Cerebellar nuclear complex (tissue), 1 donor: ENCODE results near the gene MARCHF2.

Experiments used
- DNase-seq, 2 experiments: peaks; one replicate each; lab custom pipeline; 2025; lab: John Stamatoyannopoulos, UW

MARCHF2 gene

GRCh38 chr19:8453616-8454015 is 40.5 kb downstream of the MARCHF2 start:
- no peak for DNase-seq

GRCh38 chr19:8454218-8454617 is 41.1 kb downstream of the MARCHF2 start:
- no peak for DNase-seq

- DNase-seq, result no peak
Measured at GRCh38 chr19:8455018-8455417, 41.9 kb downstream of the MARCHF2 start.

GRCh38 chr19:8456064-8456463 is 43.0 kb downstream of the MARCHF2 start:
- no peak for DNase-seq

GRCh38 chr19:8457209-8457608 is 44.1 kb downstream of the MARCHF2 start:
- DNase-seq, result no peak

- DNase-seq, result no peak
Measured at GRCh38 chr19:8457827-8458226, 44.7 kb downstream of the MARCHF2 start.

- DNase-seq, result no peak
Measured at GRCh38 chr19:8458380-8458779, 45.3 kb downstream of the MARCHF2 start.

- no peak for DNase-seq
Measured at GRCh38 chr19:8459095-8459494, 46.0 kb downstream of the MARCHF2 start.

- no peak for DNase-seq
Measured at GRCh38 chr19:8459520-8460270, 46.6 kb downstream of the MARCHF2 start.

- no peak for DNase-seq
Measured at GRCh38 chr19:8460516-8461298, 47.6 kb downstream of the MARCHF2 start.

- DNase-seq, result no peak
Measured at GRCh38 chr19:8461376-8461775, 48.3 kb downstream of the MARCHF2 start.

GRCh38 chr19:8461891-8462290 is 48.8 kb downstream of the MARCHF2 start:
- no peak for DNase-seq

GRCh38 chr19:8462571-8462970 is 49.5 kb downstream of the MARCHF2 start:
- no peak for DNase-seq

- no peak for DNase-seq
Measured at GRCh38 chr19:8463365-8463764, 50.3 kb downstream of the MARCHF2 start.

- no peak for DNase-seq
Measured at GRCh38 chr19:8466018-8466417, 52.9 kb downstream of the MARCHF2 start.

GRCh38 chr19:8468124-8468523 is 55.0 kb downstream of the MARCHF2 start:
- DNase-seq, result no peak

GRCh38 chr19:8468761-8469373 is 55.8 kb downstream of the MARCHF2 start:
- no peak for DNase-seq

GRCh38 chr19:8469613-8470368 is 56.7 kb downstream of the MARCHF2 start:
- no peak for DNase-seq

- DNase-seq, result no peak
Measured at GRCh38 chr19:8473648-8474476, 60.8 kb downstream of the MARCHF2 start.

GRCh38 chr19:8475005-8475404 is 61.9 kb downstream of the MARCHF2 start:
- DNase-seq, result no peak

GRCh38 chr19:8476524-8476923 is 63.4 kb downstream of the MARCHF2 start:
- peak in 1 of 2 experiments; percentile 33 for DNase-seq
